K562 (cell line): ENCODE measurements around the gene ACO2. TPM values are rescaled to one million over a fixed set of nuclear protein-coding genes. Genes with fewer than 3 reads are reported as not detected.

Source experiments
- ATAC-seq: fragments of 200-7000 bp; cut with Tn5 transposase; 3 replicates; pipeline ENCODE4 v1.9.1; 2020; ENCODE audit warnings: moderate library complexity
- BruUV-seq: library from RNA; stranded (reverse); fragments of 400-500 nt; replicated peaks from 2 replicates; lab custom pipeline; 2021; lab: Mats Ljungman, UMichigan
- CTCF ChIA-PET: fragments of 300-600 bp; formaldehyde crosslinking; extraction: SDS; loops from one replicate; lab custom pipeline; 2021; ENCODE audit warnings: low intra/inter-chr PET ratio; lab: Yijun Ruan, JAX
- POLR2A ChIA-PET: fragments of 300-600, 350-650 bp; sonication (Branson Sonifier 250); formaldehyde crosslinking; extraction: SDS; loops from one replicate; lab custom pipeline; 2021; ENCODE audit warnings: antibody characterized with exemption, inconsistent platforms; lab: Yijun Ruan, JAX
- DNase-seq, 4 experiments: peaks; one replicate each; pipeline versions ENCODE4 v3.0.0 to v3.0.0-alpha.2; 2011 to 2018; ENCODE audit warnings: low spot score in 3 of 4, mixed read lengths in 3 of 4; ENCODE audit errors: extremely low read depth in 1 of 4
- FAIRE-seq: peaks from 2 replicates; lab custom pipeline; 2011; peaks lifted over from hg19 to GRCh38; lab: Jason Lieb, UNC
- H2AFZ ChIP-seq: 2 replicates; pipeline ENCODE4 v1.6.0; 2011; ENCODE audit warnings: low read depth, low read length, control low read depth, inconsistent platforms
- H3K27ac ChIP-seq: fragments of 200-600 bp; 3 replicates; pipeline ENCODE4 v1.8.0; 2011; ENCODE audit warnings: low read depth, mild to moderate bottlenecking, control low read depth, inconsistent platforms, low read length, moderate library complexity, mixed read lengths; ENCODE audit errors: extremely low read depth
- H3K27me3 ChIP-seq, 2 experiments: fragments of 300-600 bp in 1 of 2; 2 replicates in 1 of 2; 3 replicates in 1 of 2; pipeline versions ENCODE4 v1.6.0 to v1.8.0; 2011; ENCODE audit warnings: inconsistent platforms in 2 of 2, low read length in 2 of 2, mild to moderate bottlenecking in 1 of 2, mixed read lengths in 1 of 2, moderate library complexity in 1 of 2; ENCODE audit not compliant: control insufficient read depth in 2 of 2, insufficient read depth in 2 of 2
- H3K36me3 ChIP-seq: fragments of 300-600 bp; 3 replicates; pipeline ENCODE4 v1.8.0; 2011; ENCODE audit warnings: mild to moderate bottlenecking, low read length, inconsistent platforms; ENCODE audit not compliant: control insufficient read depth, insufficient read depth
- H3K4me1 ChIP-seq, 2 experiments: fragments of 200-600 bp in 1 of 2; replicated peaks in 1 of 2; 2 replicates in 1 of 2; 3 replicates in 1 of 2; pipeline versions ENCODE4 v1.5.1 to v1.8.0; 2011; ENCODE audit warnings: inconsistent platforms in 2 of 2, low read length in 2 of 2, mild to moderate bottlenecking in 1 of 2, mixed read lengths in 1 of 2, moderate library complexity in 1 of 2; ENCODE audit not compliant: control insufficient read depth in 2 of 2, insufficient read depth in 2 of 2
- H3K4me2 ChIP-seq: 2 replicates; pipeline ENCODE4 v1.6.1; 2011; ENCODE audit warnings: low read length, control low read depth, inconsistent platforms, mixed read lengths; ENCODE audit not compliant: insufficient read depth
- H3K4me3 ChIP-seq: fragments of 200-600 bp; sonication (generic), shearing (Covaris generic); 2 replicates; pipeline ENCODE4 v1.5.1; 2016; ENCODE audit warnings: control low read depth, inconsistent platforms
- H3K79me2 ChIP-seq: fragments of 200-600 bp; 3 replicates; pipeline ENCODE4 v1.8.0; 2011; ENCODE audit warnings: low read length, inconsistent platforms; ENCODE audit not compliant: control insufficient read depth, insufficient read depth
- H3K9ac ChIP-seq, 2 experiments: 2 replicates each; pipeline versions ENCODE4 v1.6.0 to v1.6.1; 2011; ENCODE audit warnings: low read depth in 2 of 2, low read length in 2 of 2, control low read depth in 1 of 2, inconsistent platforms in 1 of 2, mild to moderate bottlenecking in 1 of 2, mixed read lengths in 1 of 2; ENCODE audit not compliant: insufficient read depth in 1 of 2
- H3K9me1 ChIP-seq: one replicate; pipeline ENCODE4 v1.6.0; 2011; ENCODE audit warnings: inconsistent platforms, mild to moderate bottlenecking, low read length, moderate library complexity; ENCODE audit not compliant: control insufficient read depth, insufficient read depth
- H3K9me3 ChIP-seq: replicated peaks from 2 replicates; pipeline ENCODE4 v1.5.1; 2011; ENCODE audit warnings: low read depth, low read length, inconsistent platforms; ENCODE audit not compliant: control insufficient read depth, insufficient read depth
- H4K20me1 ChIP-seq: replicated peaks from 2 replicates; pipeline ENCODE4 v1.6.1; 2011; ENCODE audit warnings: low read length, inconsistent platforms, mixed read lengths; ENCODE audit not compliant: control insufficient read depth, insufficient read depth
- BCOR ChIP-seq: fragments of 450-650 bp; IDR thresholded peaks from 2 replicates; pipeline ENCODE4 v1.6.1; 2016
- CTBP1 ChIP-seq: fragments of 450-650 bp; IDR thresholded peaks from 2 replicates; pipeline ENCODE4 v1.6.1; 2016; ENCODE audit warnings: borderline replicate concordance
- DIDO1 ChIP-seq: fragments of 450-650 bp; IDR thresholded peaks from 2 replicates; pipeline ENCODE4 v1.6.1; 2016; ENCODE audit warnings: low read depth, missing biosample characterization, missing genetic modification characterization
- GTF2A2 ChIP-seq: IDR thresholded peaks from 2 replicates; pipeline ENCODE4 v1.6.1; 2016; ENCODE audit warnings: mild to moderate bottlenecking, missing genetic modification characterization, missing compliant biosample characterization
- HIVEP1 ChIP-seq: fragments of 250-450 bp; sonication (Bioruptor Pico); IDR thresholded peaks from 2 replicates; pipeline ENCODE4 v1.4.0; 2020; ENCODE audit warnings: mild to moderate bottlenecking
- LCOR ChIP-seq: sonication (generic); formaldehyde crosslinking; IDR thresholded peaks from 2 replicates; pipeline ENCODE4 v1.8.0; 2022; ENCODE audit warnings: mild to moderate bottlenecking, missing genetic modification reagents
- MXI1 ChIP-seq: IDR thresholded peaks from 2 replicates; pipeline ENCODE4 v1.6.1; 2011; ENCODE audit warnings: low read depth, mild to moderate bottlenecking, improper control_type of control experiment, low read length
- NCOR1 ChIP-seq: fragments of 450-650 bp; IDR thresholded peaks from 2 replicates; pipeline ENCODE4 v1.6.1; 2016; ENCODE audit warnings: mild to moderate bottlenecking, moderate library complexity
- SMARCE1 ChIP-seq: fragments of 450-650 bp; IDR thresholded peaks from 2 replicates; pipeline ENCODE4 v1.7.1; 2016; ENCODE audit warnings: mild to moderate bottlenecking
- SP2 ChIP-seq: IDR thresholded peaks from 2 replicates; pipeline ENCODE4 v1.6.1; 2011; ENCODE audit warnings: mild to moderate bottlenecking, low read depth, low read length, moderate library complexity; ENCODE audit not compliant: poor library complexity, severe bottlenecking; ENCODE audit errors: extremely low read depth
- ZNF232 ChIP-seq: sonication (generic); formaldehyde crosslinking; IDR thresholded peaks from 2 replicates; pipeline ENCODE4 v1.8.0; 2022; ENCODE audit warnings: mild to moderate bottlenecking, missing genetic modification reagents
- ZNF696 ChIP-seq: fragments of 250-450 bp; sonication (Bioruptor Pico); conservative IDR thresholded peaks from 2 replicates; pipeline ENCODE4 v1.4.0; 2020; ENCODE audit warnings: mild to moderate bottlenecking, moderate library complexity
- WGBS: fragments of 100-300 bp; shearing (Covaris generic); methylation state at CpG from one replicate; pipeline ENCODE4 v1.1.6; 2016; ENCODE audit warnings: low coverage, mixed read lengths; ENCODE audit not compliant: insufficient coverage; ENCODE audit errors: missing lambda C conversion rate; 5-methylcytosine and 5-hydroxymethylcytosine counted together
- in situ Hi-C: fragments of 300-500 bp; cut with MboI; formaldehyde crosslinking; loops from 4 replicates; pipeline ENCODE4 v1.15.0; 2018; ENCODE audit warnings: inconsistent platforms, mixed read lengths
- intact Hi-C: fragments of 100-400 bp; cut with micrococcal nuclease; formaldehyde crosslinking; loops from 2 replicates; pipeline ENCODE4 v1.14.2; 2022
- polyA plus RNA-seq, 8 experiments: library from polyadenylated mRNA; depleted of rRNA in 4 of 8; stranded (reverse) in 5 of 8; unstranded in 3 of 8; fragments of >200 nt; fragmentation: Nextera tagmentation in 2 of 8; fragmentation: Illumina TruSeq in 1 of 8; extraction: Ambion mirVana in 2 of 8; extraction: Trizol in 1 of 8; gene quantifications; 2 replicates each; pipeline versions ENCODE4 v1.2.1 to v1.2.3, GENCODE V29; 2011 to 2014; ENCODE audit warnings: inconsistent platforms in 1 of 8, missing spikeins in 1 of 8
- total RNA-seq, 7 experiments: library from RNA; depleted of rRNA in 6 of 7; stranded (reverse); fragments of >200 nt in 6 of 7; fragmentation: Illumina TruSeq in 2 of 7; extraction: Trizol in 2 of 7; gene quantifications; 2 replicates each; pipeline versions ENCODE4 v1.2.1 to v1.2.3, GENCODE V29; 2011 to 2021; ENCODE audit warnings: low replicate concordance in 1 of 7
- TF ChIP-seq, protein P1 (sequence below): IDR thresholded peaks from 2 replicates; pipeline ENCODE4 v1.6.1; 2016; ENCODE audit warnings: missing genetic modification characterization, missing compliant biosample characterization
- TF ChIP-seq, protein P2 (sequence below): fragments of 200-400 bp; formaldehyde crosslinking; IDR thresholded peaks from 2 replicates; pipeline ENCODE4 v1.6.1; 2017; ENCODE audit warnings: mild to moderate bottlenecking, low read depth, low read length, moderate library complexity

The ACO2 gene
- total and polyA plus RNA-seq, 9 of the 15 experiments (the other 6 are each of a cell fraction or from before 2014, with no cell fraction given), result 16.2 to 119 (median 43.2) TPM

DNA sequence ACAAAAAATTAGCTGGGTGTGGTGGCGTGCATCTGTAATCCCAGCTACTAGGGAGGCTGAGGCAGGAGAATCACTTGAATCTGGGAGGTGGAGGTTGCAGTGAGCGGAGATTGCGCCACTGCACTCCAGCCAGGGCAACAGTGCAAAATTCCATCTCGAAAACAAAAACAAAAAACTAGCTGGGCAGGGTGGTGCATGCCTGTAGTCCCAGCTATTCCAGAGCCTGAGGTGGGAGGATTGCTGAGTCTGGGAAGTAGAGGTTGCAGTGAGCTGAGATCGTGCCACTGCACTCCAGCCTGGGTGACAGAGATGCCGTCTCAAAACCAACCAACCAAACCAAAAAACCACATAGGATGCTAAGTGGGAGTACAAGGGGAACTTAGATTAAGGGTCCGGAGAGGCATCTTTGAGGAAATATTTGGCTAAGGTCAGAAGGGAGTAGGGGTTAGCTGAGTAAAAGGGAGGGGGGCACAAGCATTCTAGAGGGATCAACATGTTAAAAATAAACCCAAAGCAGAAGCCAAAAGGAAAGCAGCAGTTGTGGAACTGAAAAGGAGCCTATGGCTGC lies 10.7 kb upstream of the ACO2 start:
- Histone ChIP-seq H3K9ac (no peak overlapping the region), H3K27ac (no peak overlapping the region), H3K4me2 (no peak overlapping the region), H3K4me3 (no peak overlapping the region), H3K9me3 (no peaks in the 10 kb centered on the region), H3K36me3 (peaks cover 42% of the 10 kb centered on the region; the same call in 2 of the 3 replicates), H3K27me3 (no peaks in the 10 kb centered on the region), H2AFZ (no peak overlapping the region), H3K9me1 (no peaks in the 10 kb centered on the region)
- DNase-seq (no peak), FAIRE-seq (no peak)
- in situ Hi-C loops, result no loop called here
- 100% methylated on average over 6 of the region's 7 CpGs for WGBS
- BruUV-seq, result no TSS peak
- POLR2A ChIA-PET, result interaction anchor here (1.4 to 3.1 kb wide), 4 partner anchors 9 to 23 kb away, joined by 3 to 12 read pairs (median 8); partner anchors contain the start of genes ACO2, PHF5A and TOB2
- TF ChIP-seq DIDO1 (tag) (no peak), GTF2A2 (tag) (no peak), ZNF696 (CRISPR knock-in tag) (no peak)
- TF ChIP-seq, all 486 proteins: peak for 0
- intact Hi-C loops, result no loop called here
- CTCF ChIA-PET, result no interaction called here
- ATAC-seq, result no peak
- H4K20me1 ChIP-seq, result no peaks in the 10 kb centered on the region
- H3K4me1 ChIP-seq, result no peaks in the 10 kb centered on the region
- no peaks in the 10 kb centered on the region for H3K79me2 ChIP-seq

DNA sequence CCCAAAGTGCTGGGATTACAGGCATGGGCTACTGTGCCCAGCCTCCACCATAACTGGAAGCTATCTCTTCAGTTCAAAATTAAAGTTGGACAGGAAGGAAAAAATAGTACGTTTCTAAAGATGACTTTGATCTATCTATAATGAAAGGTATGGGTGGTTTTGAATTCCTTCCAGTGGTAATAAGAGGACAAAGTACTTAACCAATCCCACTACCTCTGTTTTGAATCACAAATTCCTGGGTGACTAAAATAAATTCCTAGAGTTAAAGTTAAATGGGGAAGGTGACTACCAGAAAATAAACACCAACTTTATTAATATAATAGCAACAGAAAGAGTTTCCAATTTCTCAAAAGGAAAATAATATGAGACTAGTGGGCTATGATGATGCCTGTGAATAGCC lies 9.5 kb upstream of the ACO2 start:
- Histone ChIP-seq H3K27me3 (no peaks in the 10 kb centered on the region), H3K27ac (no peak overlapping the region), H3K9me1 (no peaks in the 10 kb centered on the region), H3K9me3 (no peaks in the 10 kb centered on the region), H3K9ac (no peak overlapping the region), H3K79me2 (no peaks in the 10 kb centered on the region), H3K4me2 (no peak overlapping the region), H3K36me3 (peaks cover 52% of the 10 kb centered on the region), H3K4me3 (no peak overlapping the region), H2AFZ (no peak overlapping the region), H4K20me1 (no peaks in the 10 kb centered on the region), H3K4me1 (no peaks in the 10 kb centered on the region)
- WGBS, result 100% methylated on average over 1 of the region's 1 CpG
- intact Hi-C loops, result no loop called here
- no TSS peak for BruUV-seq
- no peak for ATAC-seq
- FAIRE-seq, result no peak
- ChIA-PET POLR2A (interaction anchor here (1.1 to 3.1 kb wide), 4 partner anchors 9 to 20 kb away, joined by 4 to 13 read pairs (median 8); partner anchors contain the start of genes ACO2, PHF5A and TOB2), CTCF (no interaction called here)
- in situ Hi-C loops, result no loop called here
- DNase-seq, result no peak
- TF ChIP-seq LCOR (CRISPR knock-in tag) (no peak), SP2 (no peak), BCOR (no peak), MXI1 (no peak), SMARCE1 (no peak), NCOR1 (no peak), HIVEP1 (CRISPR knock-in tag) (no peak), ZNF232 (CRISPR knock-in tag) (no peak), CTBP1 (no peak)
- TF ChIP-seq, protein P1, sequence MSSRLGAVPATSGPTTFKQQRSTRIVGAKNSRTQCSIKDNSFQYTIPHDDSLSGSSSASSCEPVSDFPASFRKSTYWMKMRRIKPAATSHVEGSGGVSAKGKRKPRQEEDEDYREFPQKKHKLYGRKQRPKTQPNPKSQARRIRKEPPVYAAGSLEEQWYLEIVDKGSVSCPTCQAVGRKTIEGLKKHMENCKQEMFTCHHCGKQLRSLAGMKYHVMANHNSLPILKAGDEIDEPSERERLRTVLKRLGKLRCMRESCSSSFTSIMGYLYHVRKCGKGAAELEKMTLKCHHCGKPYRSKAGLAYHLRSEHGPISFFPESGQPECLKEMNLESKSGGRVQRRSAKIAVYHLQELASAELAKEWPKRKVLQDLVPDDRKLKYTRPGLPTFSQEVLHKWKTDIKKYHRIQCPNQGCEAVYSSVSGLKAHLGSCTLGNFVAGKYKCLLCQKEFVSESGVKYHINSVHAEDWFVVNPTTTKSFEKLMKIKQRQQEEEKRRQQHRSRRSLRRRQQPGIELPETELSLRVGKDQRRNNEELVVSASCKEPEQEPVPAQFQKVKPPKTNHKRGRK (tag), result no peak
- TF ChIP-seq, protein P2, sequence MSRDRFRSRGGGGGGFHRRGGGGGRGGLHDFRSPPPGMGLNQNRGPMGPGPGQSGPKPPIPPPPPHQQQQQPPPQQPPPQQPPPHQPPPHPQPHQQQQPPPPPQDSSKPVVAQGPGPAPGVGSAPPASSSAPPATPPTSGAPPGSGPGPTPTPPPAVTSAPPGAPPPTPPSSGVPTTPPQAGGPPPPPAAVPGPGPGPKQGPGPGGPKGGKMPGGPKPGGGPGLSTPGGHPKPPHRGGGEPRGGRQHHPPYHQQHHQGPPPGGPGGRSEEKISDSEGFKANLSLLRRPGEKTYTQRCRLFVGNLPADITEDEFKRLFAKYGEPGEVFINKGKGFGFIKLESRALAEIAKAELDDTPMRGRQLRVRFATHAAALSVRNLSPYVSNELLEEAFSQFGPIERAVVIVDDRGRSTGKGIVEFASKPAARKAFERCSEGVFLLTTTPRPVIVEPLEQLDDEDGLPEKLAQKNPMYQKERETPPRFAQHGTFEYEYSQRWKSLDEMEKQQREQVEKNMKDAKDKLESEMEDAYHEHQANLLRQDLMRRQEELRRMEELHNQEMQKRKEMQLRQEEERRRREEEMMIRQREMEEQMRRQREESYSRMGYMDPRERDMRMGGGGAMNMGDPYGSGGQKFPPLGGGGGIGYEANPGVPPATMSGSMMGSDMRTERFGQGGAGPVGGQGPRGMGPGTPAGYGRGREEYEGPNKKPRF, result no peak
